Activated CD4-positive, CD25-positive, alpha-beta regulatory T cell treated with anti-CD3 and anti-CD28 coated beads, Interleukin-2, amount 50 U/mL, for 24 hours (primary cell): ENCODE results near the gene ENHO.
A peak's percentile ranks its signal among the peaks of the same experiment; 100 is the strongest.

Experiments used
- ATAC-seq, 2 donors: fragments of 150-1000 bp; cut with Tn5 transposase; one replicate each; pipeline ENCODE4 v1.10.0; 2021; ENCODE audit warnings: mild to moderate bottlenecking in 1 of 2, moderate library complexity in 1 of 2

The ENHO gene

DNA sequence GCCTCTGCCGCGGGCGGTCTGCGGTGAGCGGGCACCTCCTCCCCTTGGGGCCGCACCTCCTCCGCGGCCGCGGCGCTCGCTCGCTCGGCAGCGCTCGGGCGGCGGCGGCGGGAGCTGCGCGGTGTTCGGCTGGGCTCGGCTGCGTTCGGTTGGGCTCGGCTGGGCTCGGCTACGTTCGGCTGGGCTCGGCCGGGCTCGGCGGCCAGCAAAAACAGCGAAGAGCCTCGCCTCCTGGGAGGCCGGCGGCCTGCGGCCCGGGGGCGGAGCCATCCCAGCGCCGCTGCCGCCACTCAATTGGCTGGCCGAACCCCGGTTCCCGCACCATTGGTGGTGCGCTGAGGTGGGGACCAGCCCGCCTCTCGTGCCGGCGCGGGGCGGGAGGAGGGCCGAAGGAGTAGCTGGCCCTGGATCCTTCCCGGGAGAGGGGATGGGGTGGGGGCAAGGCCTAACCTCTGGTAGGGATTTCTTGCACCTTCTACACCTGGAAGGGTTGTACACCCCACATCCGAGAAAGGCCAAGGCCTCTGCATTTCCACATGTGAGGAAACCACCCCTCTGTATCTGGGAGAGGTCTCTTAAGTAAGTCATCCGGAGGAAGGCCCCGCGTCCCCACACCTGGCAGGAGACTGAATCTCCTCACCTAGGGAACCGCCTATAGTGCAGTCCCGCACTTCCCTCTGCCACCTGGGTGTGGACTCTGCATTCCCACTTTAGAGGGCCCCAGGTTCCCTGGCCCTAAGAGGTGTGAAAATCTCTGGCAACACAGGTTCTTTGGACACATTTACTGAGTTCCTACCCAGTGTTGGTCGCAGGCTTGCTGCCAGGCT lies at the start of gene ENHO:
ENHO (minus strand) TSS at position 20 of the 827 bp plus-strand sequence. CDS start 1,295 bp downstream, outside the sequence.
- ATAC-seq, result peak; percentile 91 to 93

DNA sequence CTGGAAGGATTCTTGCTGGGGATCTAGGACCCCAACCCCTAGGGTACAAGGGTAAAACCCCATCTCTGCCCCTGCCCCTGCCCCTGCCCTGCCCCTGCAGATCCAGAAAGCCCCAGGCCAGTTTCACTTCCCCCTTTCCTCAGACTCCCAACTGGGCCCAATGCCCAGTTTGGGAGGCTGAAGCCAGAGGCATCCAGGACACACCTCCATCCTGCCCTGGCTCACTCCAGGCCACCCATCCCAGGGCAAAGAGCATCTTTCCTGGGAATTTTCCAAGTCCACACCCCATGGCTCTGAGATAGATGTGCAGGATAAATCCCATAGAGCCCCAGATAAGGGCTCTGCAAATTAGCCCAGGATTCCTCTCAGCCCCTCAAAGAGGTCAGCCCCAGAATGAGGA lies 49.3 kb upstream of the ENHO start:
- ATAC-seq, result no peak

DNA sequence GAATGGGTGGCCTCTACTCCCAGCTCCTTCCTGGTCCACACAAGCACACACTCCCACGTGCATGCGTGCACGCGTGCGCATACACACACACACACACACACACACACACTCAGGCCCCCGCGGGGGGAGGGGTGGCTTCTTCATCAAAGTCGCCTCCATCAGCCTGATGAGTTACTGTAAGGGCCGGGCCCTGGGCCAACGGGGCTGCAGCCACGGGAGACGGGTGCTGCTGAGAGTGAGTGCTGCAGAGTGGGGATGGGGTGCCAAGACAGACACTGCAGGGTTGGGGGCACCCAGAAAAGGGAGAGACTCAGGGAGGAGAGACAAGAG lies 48.7 kb upstream of the ENHO start:
- no peak for ATAC-seq

DNA sequence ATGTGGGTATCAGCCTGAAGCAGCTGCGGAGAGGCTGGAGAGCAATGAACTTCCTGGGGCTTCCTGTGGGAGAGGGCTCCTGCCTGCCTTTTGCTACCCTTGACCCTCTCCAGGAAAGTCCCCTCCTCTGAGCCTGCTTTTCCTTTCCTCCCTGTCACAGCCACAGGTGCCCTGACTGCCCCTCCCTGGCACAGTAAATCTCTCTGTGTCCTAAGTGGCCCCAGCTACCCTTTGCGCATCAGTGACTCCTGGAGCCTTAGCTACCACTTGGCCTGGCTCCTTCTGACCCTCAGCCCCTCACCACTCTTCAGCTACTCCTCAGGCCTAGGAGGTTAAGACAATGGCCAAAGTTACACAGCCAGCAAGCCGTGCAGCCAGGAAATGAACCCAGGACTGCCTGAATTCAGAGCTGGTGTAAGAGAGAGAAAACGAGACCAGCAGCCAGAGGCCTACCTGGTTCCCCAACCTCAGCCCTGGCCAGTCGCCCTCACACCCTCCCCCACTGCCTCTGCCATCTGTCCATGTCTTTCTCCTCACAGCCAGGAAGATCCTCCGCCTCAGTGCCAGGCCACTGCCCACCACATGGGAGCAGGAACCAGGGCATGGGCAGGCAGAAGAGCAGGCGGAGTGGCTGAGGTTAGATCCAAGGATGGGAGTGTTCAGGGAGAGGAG lies 48.2 kb upstream of the ENHO start:
- no peak for ATAC-seq

DNA sequence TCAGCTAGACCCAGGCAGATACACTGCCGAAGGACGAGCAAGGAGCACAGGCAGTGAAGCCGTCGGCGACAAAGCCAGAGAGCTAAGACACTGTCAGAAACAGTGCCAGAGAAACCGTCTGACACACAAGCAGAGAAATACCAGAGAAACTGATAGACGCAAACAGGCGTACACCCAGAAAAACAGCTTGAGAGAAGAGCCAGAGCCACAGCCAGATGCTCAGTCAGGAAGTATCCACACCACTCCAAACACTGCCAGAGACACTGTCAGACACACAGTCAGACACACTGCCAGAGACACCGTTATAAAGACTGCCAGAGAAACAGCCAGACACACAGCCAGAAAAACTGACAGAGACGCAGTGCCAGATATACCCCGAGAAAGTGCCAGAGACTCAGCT lies 47.6 kb upstream of the ENHO start:
- no peak for ATAC-seq

DNA sequence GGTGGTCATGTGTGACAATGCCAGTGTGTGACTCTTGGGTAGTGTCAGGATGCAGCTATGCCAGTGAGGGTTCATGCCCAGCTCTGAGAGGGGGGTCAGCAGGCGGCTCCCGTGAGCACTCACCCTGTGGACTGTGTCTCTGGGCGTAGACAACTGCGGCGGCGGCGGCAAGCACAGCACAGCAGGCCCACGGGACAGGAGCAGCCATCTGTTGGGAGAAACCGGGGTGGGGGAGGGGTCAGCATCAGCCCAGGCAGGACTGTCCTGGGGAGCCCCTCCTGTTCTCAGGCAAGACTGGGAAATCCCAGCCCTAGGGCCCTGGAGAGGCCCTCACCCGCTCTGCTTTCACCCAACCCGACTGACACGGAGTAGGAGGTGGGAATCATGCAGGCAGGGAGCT lies 46.0 kb upstream of the ENHO start:
- no peak for ATAC-seq

DNA sequence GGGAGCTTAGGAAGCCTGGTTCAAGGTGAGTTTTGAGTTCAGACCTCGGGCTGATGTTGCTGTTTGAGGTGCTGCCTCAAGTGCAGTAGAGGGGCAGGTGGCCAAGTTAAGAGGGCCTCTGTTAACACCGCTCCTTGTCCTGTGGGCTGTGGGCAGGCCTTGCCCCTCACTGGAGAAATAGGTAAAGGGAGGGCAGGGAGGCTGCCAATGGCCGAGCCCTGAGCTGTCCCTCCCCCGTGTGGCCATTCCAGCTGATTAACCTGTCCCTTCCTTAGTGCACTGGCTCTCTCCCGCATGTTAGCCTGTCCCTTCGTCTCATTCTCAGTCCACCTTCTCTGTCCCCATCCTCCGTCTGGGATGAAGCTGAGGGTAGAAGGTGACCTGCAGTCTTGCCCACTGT lies 45.3 kb upstream of the ENHO start:
- no peak for ATAC-seq

DNA sequence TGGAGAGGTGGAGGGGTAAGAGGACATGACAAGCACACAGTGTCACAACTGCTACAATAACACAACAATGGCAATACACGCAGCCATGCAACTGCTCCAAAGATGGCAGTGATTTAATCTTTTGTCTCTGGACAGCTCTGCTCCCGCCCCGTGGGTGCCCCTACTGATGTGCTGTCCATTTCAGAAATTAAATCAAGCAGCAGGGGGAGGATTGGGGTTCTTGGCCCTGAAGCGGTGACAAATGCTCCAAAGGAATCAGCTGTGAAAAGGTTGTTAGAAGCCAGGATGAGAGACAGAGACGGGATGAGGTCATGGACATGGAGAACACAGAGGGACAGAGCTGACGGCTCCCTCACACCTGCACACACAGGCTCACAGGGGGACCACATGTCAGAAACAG lies 44.2 kb upstream of the ENHO start:
- ATAC-seq, result no peak

DNA sequence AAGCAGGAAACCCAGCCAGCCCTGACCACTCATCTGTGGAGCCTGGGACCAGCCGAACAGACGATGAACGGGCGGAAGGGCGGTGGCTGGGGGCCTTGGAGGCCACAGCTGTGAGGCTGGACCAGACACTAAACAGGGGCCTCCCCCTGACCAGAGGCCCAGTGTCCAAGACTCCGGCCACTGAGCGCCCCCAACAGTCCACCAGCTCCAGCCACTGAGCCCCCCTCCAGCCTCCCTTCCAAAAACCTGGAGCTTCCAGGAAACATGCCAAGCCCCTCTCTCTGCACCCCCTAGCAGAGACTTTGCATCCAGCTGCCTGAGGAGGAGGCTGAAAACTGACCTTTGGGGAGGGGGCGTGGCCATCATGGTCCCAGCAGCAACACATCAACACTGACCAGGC lies 43.5 kb upstream of the ENHO start:
- no peak for ATAC-seq

DNA sequence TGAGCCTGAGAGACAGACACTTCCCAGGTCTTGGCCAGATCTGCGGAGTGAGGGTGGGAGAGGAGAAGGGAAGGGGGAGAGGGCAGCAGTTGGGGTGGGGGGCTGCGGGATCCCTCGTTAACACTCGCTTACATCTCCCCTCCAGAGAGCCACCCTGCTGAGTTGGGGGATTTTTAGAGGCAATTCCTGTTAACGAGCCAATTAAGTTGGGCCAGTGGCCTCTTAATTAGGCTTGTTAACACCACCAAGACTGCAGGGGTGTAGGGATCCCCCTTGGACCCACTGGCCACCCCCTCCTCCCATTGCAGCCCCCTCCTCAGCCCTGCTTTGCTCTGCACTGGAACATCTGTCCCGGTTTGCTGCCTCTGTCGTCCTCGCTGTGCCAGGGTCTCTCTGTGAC lies 43.1 kb upstream of the ENHO start:
- ATAC-seq, result no peak

DNA sequence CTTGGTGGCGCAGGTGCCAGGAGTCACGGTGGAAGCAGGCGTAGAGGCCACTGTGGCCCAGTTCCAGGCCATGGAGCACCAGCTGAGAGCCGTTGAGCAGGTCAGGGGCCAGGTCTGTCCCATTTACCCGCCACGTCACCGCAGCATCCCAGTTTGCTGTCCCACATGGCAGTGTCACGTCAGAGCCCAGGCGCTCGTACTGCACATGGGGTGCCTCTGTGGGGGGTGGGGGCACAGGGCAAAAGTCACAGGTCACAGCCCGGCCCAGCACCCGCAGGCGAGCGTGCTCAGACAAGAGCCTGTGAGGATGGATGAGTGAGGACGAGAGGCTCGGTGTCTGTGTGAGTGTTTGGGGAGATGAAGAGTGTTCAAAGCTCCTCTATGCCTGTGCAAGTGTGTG lies 41.8 kb upstream of the ENHO start:
- ATAC-seq, result no peak

DNA sequence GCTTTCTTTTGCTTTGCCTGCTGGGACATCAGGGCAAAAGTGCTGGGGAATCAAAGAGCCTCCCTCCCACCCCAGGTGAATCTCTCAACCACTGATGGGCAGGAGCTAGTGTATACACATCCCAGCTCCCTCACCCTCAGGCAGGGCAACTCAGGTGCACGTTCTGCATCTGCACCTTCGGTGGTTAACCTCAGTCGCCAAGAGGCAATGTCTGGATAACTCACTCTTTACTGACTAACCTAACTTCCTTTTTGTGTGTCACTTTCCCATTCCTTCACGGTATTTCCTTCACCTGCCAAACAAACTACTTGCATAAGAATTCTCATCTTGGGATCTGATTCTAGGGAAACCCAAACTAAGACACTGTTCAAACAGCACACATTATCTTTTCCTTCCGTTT lies 40.5 kb upstream of the ENHO start:
- ATAC-seq, result no peak

DNA sequence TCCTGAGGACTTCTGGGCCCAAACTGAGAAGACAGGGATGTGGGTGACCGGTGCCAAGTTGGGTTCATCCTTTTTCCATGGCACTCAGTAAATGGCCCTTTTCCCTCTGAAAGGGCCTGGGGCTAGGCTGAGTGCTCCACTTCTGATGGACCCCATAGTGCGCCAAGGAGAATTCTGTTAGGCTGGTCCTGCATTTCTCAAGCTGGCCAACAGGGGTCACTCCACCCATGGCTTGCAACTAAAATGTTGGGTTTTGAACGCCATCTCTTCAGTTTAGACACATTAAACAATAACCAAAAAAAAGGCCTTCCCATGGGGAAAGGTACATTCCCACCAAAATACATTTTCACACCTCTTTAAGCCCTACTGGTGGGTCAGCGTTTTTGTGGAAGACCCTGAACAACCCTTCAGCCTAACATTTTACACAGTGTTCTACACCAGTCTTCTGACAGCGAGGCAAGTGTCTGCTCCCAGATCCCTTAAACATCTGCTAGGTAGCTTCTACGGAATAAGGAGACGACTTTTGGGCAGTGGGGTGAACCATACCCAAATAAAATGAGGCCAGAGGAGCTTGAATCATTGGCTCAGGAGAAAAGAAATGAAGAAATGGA lies 39.5 kb upstream of the ENHO start:
- no peak for ATAC-seq

DNA sequence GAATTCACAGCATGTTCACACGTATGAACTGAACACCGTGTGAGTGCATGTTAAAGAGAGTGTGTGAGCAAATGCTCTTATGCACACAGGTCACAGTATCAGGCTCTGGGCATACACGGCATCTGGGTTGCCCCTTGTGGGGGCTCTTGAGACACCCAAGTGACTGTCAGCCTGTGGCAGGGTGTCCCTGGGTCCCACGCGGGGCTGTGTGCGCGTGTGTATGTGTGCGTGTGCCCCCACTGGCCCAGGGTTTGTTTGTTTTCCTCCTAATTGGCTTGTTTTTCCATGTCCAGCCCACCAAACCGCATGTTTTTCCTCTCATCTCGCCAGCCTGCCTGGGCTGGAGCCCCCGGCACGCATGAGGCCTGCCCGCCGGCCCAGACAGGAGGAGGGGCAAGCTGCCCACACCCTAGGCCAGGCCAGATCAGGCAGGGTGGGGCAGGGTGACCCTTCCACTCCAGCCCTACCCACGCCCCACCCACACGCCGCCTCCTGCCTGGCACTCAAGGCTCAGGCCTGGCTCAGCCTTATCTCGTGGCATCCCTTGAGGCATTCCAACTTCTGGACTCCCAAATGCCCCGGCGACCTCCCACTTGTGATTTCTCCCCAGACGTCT lies 37.9 kb upstream of the ENHO start:
- ATAC-seq, result no peak

DNA sequence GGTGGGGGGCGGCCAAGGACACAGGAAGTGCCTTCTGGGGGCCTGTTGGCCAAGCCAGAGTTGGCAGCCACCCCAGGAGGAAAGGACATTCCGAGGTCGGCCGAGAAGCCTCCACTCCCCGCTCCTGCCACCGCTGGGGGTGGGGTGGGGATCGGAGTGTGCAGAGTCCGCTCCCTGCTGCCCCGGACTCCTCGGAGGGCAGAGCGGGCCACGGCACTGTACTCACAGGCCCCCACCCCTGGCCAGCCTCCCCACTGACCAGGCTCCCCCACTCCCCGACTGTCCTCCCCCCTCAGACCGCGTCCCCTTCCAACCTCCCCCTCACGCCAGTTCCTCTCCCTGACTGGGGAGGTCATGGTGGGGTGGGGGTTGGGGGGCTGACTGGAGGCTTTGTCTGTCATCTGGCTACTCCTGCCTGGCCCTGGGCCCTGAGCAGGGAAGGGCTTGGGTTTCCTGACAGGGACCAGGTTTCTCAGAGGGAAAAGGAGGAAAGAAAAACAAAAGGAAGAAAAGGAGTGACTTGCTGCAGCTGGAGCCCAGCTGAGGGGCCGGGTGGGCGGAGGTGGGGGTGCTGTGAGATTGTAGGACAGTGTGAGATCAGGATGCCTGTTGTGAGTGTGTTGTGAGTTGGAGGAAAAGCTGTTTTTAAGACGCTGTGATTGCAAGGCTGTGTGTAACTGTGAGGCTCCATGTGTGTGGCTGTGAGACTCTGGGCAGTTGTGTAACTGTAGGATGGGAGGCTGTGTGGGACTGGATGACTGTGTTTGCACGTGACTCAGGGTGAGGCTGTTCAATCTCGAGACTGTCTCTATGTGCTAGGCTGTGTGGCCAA lies 37.0 kb upstream of the ENHO start:
- peak in 1 of 2 donors; percentile 27 for ATAC-seq

DNA sequence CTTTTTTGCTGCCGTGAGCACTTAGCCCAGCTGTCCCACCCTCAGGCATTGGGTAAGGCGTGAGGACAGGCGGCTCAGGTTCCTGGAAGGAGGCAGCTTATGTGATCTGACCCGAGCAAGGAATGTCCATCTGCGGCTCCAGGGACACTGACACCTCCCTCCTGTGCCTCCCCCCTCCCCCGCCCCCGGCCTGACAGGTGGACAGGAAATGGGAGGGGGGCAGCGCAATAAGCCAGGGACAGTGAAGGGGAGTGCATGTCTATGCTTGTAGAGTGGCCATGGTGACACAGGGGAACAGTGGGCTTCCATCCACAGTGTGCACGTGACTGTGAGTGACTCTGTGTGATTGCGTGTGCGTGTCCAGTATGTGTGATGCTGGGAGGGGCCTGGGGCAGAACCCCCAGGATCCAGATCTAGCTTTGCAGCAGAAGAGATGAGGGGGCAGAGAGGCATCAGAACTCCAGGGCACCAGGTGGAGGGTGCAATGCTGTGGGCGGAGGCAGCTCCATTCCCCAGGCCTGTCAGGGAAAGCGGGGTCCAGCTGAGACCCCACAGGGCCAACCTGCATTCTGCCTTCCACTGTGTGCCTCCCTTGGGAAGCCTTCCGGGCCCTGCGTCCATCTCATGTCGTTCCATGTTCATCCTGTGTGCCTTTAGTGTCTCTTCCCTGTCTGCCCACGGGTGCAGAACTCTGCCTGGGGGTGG lies 36.3 kb upstream of the ENHO start:
- ATAC-seq, result no peak

DNA sequence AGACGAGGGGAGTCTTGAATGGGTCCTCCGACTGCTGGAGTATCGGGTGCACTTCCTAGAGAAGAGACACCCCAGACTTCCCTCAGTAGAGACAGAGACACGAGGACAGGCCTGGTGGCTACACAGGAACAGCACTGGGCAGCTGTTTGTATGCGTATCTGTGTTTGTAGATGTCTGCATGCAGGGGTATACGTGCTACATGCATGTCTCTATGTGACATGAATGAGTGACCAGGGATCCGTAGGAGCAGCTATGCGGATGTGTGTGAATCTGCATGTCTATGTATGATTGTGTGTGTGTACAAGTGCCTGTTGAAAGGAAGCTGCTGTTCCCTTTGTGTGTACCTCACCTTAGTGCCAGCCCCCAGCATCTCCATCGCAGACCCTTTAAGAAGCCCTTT lies 35.6 kb upstream of the ENHO start:
- ATAC-seq, result no peak

DNA sequence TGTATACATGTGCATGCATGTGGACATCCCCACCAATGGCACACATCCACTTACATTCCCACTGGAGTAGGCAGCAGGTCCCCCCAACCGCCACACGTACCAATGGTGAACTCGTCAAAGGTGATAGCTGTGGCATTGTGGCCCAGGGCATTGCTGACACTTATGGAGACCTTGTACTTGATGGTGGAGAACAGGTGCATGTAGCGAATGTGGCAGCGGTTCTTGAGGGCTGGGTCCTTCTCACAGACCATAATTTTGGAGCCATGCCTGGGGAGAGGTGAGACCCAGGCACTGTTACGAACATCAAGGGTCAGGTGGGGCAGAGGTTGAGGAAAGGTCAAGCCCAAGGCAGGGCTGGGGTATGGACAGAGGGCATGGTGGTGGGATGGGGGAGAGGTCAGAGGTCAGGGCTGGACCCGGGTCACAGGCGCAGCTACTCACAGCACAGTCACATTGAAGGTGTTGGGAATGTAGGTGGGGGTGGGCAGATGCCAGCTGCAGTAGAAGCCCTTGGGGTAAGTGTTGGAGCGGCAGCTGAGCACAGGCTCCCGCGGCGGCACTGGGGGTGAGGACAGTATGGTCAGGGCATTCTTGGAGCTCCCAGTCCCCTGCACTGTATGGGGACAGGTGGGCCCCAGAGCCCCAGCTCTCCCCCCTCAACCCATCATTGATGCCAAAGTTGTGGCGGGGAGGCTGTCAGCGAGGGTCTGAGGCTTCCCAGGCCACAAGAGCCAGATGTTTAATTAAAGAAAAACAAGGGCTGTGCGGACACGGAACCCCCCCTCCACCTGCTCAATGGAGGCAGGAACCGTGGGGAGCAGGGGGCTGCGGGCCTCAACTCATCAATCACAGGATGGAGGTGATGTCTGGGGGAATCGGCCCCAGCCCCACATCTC lies 34.9 kb upstream of the ENHO start:
- no peak for ATAC-seq

DNA sequence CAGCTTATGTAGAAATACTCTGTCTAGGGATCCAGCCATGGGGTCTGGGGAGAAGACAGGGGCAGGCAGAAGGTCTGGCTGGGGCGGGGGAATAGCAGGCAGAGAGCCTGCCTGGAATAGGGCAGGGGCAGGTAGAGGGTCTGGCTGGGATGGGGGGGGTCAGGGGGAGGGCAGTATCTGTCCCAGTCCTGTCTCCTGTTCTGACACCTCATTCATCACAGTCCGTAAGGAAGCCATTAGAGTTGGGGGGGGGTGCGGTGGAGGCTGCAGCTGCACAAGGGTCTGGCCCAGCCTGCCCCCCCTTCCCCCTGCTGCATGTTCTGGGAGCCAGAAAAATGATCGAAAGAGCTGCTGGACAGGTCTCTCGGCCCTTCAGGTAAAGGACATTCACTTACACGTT lies 34.2 kb upstream of the ENHO start:
- no peak for ATAC-seq

DNA sequence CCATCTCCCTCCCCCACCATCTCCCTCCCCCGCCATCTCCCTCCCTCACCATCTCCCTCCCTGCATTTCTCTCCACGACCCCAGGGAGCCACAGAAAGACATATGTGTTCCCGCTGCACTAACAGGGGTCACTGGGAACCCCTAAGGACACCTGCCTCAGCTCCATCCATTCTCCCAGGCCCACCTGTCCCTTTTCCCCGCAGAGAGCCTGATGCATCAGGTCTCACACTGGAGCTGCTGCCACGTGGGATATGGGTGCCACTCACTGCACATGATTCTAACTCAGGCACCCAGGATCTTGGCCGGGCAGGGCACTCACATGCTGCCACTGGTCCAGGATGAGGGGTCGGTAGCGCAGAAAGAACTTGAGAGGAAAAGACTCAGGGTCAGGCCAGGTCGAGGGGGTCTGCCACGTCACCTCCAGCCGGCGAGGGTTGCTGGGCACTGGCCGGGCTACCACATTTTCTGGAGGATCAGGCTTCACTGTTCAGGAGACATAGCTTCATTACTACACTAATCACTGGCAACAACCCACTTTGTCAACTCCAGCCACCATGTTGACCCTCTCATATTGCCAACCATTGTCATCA lies 33.2 kb upstream of the ENHO start:
- ATAC-seq, result no peak

DNA sequence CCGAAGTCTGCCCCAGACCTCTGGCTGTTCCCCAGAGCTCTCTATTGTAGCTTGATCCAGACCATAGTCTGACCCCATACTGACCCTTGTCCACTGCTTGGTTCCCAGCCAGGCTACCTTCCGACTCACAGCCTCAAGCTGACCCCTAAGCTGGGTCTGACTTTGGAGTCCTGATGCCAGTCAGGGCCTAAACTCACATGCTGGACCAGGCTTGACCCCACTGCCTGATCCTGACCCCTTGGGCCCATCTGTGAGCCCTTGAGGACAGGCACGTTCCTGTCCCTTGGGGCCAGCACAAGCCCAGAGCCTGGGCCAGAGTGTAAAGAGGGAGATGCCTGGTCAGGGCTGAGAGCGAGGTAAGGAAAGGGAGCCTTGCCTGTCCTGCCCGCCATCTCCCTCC lies 32.7 kb upstream of the ENHO start:
- no peak for ATAC-seq
